ENCODE data around the gene GIMAP5. TPM values are rescaled to one million over a fixed set of nuclear protein-coding genes. Genes with fewer than 3 reads are reported as not detected.

The GIMAP5 gene
- total and polyA plus RNA-seq, 10 of the 15 experiments (the other 5 are each of a cell fraction or from before 2014, with no cell fraction given): 3.7 to 9.1 (median 6.7) TPM

DNA sequence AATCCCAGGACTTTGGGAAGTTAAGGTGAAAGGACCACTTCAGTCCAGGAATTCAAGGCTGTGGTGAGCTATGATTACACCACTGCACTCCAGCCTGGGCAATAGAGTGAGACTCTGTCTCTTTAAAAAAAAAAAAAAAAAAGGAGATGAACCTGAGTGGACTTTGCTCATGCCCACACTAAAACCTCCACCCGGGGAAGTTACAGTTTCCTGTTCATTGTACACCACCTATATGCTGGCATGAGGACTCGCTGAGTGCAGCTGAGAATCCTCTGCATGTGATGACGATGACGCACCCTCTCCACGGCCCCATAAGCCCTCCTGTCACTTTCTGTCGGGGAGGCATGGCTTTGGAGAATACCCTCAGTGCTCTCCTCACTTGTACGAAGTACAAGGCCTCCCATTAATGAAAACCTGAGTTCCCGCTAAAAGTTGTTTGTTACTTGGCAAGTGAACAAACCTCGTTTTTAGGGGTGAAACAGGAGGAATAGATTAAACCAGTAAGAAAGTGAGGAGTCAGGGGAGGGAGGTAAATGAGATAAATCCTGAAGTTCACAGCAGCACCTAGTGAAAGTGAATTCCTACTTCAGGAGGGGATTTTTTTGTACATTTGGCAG is 47.0 kb downstream of the GIMAP5 start:
- DNase-seq (ENCODE audit: low read depth, low spot score) (peak; percentile 20), FAIRE-seq (no peak), ATAC-seq (peak; percentile 73)
- Histone ChIP-seq H3K27ac (ENCODE audit: control insufficient read depth, insufficient read depth) (no peak overlapping the region), H3K79me2 (ENCODE audit: control insufficient read depth, insufficient read depth, low read length) (no peaks in the 10 kb centered on the region), H3K4me1 (ENCODE audit: control insufficient read depth, insufficient read depth, low read length) (peaks cover 20% of the 10 kb centered on the region), H3K9ac (ENCODE audit: control insufficient read depth, insufficient read depth, low read length) (no peak overlapping the region), H3K4me2 (ENCODE audit: control insufficient read depth, insufficient read depth) (no peak overlapping the region), H3K27me3 (replicated peaks in 1 of 2; ENCODE audit: control insufficient read depth in 2 of 2, insufficient read depth in 2 of 2, low read length in 1 of 2) (no peaks in the 10 kb centered on the region), H3K9me3 (replicated peaks; ENCODE audit: control insufficient read depth, insufficient read depth, low read length) (no peaks in the 10 kb centered on the region), H2AFZ (ENCODE audit: control insufficient read depth, low read depth, low read length) (no peak overlapping the region), H3K4me3 (no peak overlapping the region), H4K20me1 (ENCODE audit: control insufficient read depth, insufficient read depth) (no peaks in the 10 kb centered on the region), H3K36me3 (ENCODE audit: control insufficient read depth in 2 of 2, insufficient read depth in 2 of 2, low read length in 1 of 2) (no peaks in the 10 kb centered on the region)
- POLR2A ChIA-PET: interaction anchor here (0.7 to 1.1 kb wide), 2 partner anchors 115 to 299 kb away, joined by 3 to 4 read pairs; partner anchors contain the start of gene TMUB1
- SMC1A ChIA-PET (ENCODE audit: uncharacterized antibody, unreplicated experiment): interaction anchor here (0.6 to 6.3 kb wide), 3 partner anchors 14 to 1051 kb away, joined by 3 to 52 read pairs (median 3); no protein-coding TSS in a partner anchor
- BruUV-seq (replicated peaks): no TSS peak
- in situ Hi-C loops (cut with MboI) (no loop called here), intact Hi-C loops (cut with micrococcal nuclease; ENCODE audit: unreplicated experiment) (no loop called here)
- WGBS (ENCODE audit: insufficient coverage, insufficient replicate concordance, low lambda C conversion rate, missing lambda C conversion rate): 55% methylated on average over 9 of the region's 9 CpGs
- CTCF ChIA-PET: interaction anchor here (1.0 to 7.1 kb wide), 4 partner anchors 28 to 234 kb away, joined by 3 to 70 read pairs (median 4); partner anchors contain the start of gene GIMAP2
- RAD21 ChIA-PET (ENCODE audit: unreplicated experiment): interaction anchor here (0.6 to 2.7 kb wide), 4 partner anchors 28 to 304 kb away, joined by 3 to 8 read pairs (median 4); no protein-coding TSS in a partner anchor
- TF ChIP-seq, protein P1, sequence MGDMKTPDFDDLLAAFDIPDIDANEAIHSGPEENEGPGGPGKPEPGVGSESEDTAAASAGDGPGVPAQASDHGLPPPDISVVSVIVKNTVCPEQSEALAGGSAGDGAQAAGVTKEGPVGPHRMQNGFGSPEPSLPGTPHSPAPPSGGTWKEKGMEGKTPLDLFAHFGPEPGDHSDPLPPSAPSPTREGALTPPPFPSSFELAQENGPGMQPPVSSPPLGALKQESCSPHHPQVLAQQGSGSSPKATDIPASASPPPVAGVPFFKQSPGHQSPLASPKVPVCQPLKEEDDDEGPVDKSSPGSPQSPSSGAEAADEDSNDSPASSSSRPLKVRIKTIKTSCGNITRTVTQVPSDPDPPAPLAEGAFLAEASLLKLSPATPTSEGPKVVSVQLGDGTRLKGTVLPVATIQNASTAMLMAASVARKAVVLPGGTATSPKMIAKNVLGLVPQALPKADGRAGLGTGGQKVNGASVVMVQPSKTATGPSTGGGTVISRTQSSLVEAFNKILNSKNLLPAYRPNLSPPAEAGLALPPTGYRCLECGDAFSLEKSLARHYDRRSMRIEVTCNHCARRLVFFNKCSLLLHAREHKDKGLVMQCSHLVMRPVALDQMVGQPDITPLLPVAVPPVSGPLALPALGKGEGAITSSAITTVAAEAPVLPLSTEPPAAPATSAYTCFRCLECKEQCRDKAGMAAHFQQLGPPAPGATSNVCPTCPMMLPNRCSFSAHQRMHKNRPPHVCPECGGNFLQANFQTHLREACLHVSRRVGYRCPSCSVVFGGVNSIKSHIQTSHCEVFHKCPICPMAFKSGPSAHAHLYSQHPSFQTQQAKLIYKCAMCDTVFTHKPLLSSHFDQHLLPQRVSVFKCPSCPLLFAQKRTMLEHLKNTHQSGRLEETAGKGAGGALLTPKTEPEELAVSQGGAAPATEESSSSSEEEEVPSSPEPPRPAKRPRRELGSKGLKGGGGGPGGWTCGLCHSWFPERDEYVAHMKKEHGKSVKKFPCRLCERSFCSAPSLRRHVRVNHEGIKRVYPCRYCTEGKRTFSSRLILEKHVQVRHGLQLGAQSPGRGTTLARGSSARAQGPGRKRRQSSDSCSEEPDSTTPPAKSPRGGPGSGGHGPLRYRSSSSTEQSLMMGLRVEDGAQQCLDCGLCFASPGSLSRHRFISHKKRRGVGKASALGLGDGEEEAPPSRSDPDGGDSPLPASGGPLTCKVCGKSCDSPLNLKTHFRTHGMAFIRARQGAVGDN (IDR thresholded peaks at IDR 0.05): peak; percentile 94
- TF ChIP-seq ATF7 (IDR thresholded peaks at IDR 0.05; ENCODE audit: low read depth): 0 out of 2 replicates have a peak, but pooled peaks have one; percentile 17
- no peak for TF ChIP-seq ZNF274 (IDR thresholded peaks at IDR 0.05; ENCODE audit: insufficient read depth, insufficient read length)
- no peak for TF ChIP-seq NFXL1 (IDR thresholded peaks at IDR 0.05; ENCODE audit: borderline replicate concordance)
- TF ChIP-seq WRNIP1 (IDR thresholded peaks at IDR 0.05; ENCODE audit: borderline replicate concordance, low read depth, low read length): no peak
- no peak for TF ChIP-seq MYB (IDR thresholded peaks at IDR 0.05; ENCODE audit: borderline replicate concordance, low read depth, low read length)
- no peak for TF ChIP-seq GABPA (IDR thresholded peaks at IDR 0.05; ENCODE audit: low read depth)
- no peak for TF ChIP-seq GATAD2B (conservative IDR thresholded peaks at IDR 0.05; ENCODE audit: low read depth)
- TF ChIP-seq RAD51 (IDR thresholded peaks at IDR 0.05): no peak
- no peak for TF ChIP-seq LARP7 (IDR thresholded peaks at IDR 0.05)
- no peak for TF ChIP-seq STAT1 (conservative IDR thresholded peaks at IDR 0.05)
- TF ChIP-seq TARDBP (IDR thresholded peaks at IDR 0.05; ENCODE audit: borderline replicate concordance): no peak
- peak; percentile 88 for TF ChIP-seq ZNF384 (IDR thresholded peaks at IDR 0.05; ENCODE audit: borderline replicate concordance, low read depth, low read length)
- TF ChIP-seq MTA2 (IDR thresholded peaks at IDR 0.05; ENCODE audit: low read depth): 0 out of 2 replicates have a peak, but pooled peaks have one; percentile 9
- no peak for TF ChIP-seq IRF5 (IDR thresholded peaks at IDR 0.05; ENCODE audit: borderline replicate concordance)
- no peak for TF ChIP-seq ZNF24 (IDR thresholded peaks at IDR 0.05)
- no peak for TF ChIP-seq SUZ12 (IDR thresholded peaks at IDR 0.05; ENCODE audit: unreplicated experiment)
- TF ChIP-seq, protein P2, sequence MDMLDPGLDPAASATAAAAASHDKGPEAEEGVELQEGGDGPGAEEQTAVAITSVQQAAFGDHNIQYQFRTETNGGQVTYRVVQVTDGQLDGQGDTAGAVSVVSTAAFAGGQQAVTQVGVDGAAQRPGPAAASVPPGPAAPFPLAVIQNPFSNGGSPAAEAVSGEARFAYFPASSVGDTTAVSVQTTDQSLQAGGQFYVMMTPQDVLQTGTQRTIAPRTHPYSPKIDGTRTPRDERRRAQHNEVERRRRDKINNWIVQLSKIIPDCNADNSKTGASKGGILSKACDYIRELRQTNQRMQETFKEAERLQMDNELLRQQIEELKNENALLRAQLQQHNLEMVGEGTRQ (IDR thresholded peaks at IDR 0.05; ENCODE audit: borderline replicate concordance, low read depth, low read length): no peak
- TF ChIP-seq MEF2B (IDR thresholded peaks at IDR 0.05; ENCODE audit: partially characterized antibody, poor library complexity, severe bottlenecking): no peak
